Stimulated activated CD8-positive, alpha-beta memory T cell treated with anti-CD3 and anti-CD28 coated beads, Interleukin-4, amount 100 ng/mL, for 48 hours (primary cell): ENCODE data around the gene CA7.
A peak's percentile ranks its signal among the peaks of the same experiment; 100 is the strongest.
"Not testable (repeated sequence)": the region's sequence is repeated elsewhere in the genome, so short reads cannot be mapped to it uniquely, and the experiment has no call there.

ENCODE experiments used
- DNase-seq: peaks from one replicate; pipeline ENCODE4 v3.0.0-alpha.2; 2020

CA7 gene

GRCh38 chr16:66847533-66848067, 3.4 kb downstream of the CA7 start:
- DNase-seq = no peak

GRCh38 chr16:66848172-66848571, 4.0 kb downstream of the CA7 start:
- DNase-seq = no peak

GRCh38 chr16:66849021-66849420, 4.8 kb downstream of the CA7 start:
- no peak for DNase-seq

GRCh38 chr16:66849549-66849948, 5.3 kb downstream of the CA7 start:
- no peak for DNase-seq

- no peak for DNase-seq
Observed at GRCh38 chr16:66850115-66850815, 6.1 kb downstream of the CA7 start.

GRCh38 chr16:66851166-66851964, 7.2 kb downstream of the CA7 start:
- DNase-seq = no peak

GRCh38 chr16:66853261-66854139, 9.3 kb downstream of the CA7 start:
- no peak for DNase-seq

- DNase-seq = no peak
Observed at GRCh38 chr16:66856184-66856730, 12.0 kb downstream of the CA7 start.

GRCh38 chr16:66856801-66857200, 12.6 kb downstream of the CA7 start:
- no peak for DNase-seq

GRCh38 chr16:66857437-66857836, 13.2 kb downstream of the CA7 start:
- DNase-seq = no peak

GRCh38 chr16:66858740-66859396, 14.7 kb downstream of the CA7 start:
- DNase-seq = no peak

GRCh38 chr16:66859397-66860068, 15.3 kb downstream of the CA7 start:
- DNase-seq = no peak

- DNase-seq = no peak
Observed at GRCh38 chr16:66862023-66862520, 17.9 kb downstream of the CA7 start.

- no peak for DNase-seq
Observed at GRCh38 chr16:66863707-66864106, 19.5 kb downstream of the CA7 start.

GRCh38 chr16:66869424-66869823, 25.2 kb downstream of the CA7 start:
- no peak for DNase-seq

GRCh38 chr16:66871363-66871762, 27.1 kb downstream of the CA7 start:
- not testable (repeated sequence) for DNase-seq

GRCh38 chr16:66871840-66872239, 27.6 kb downstream of the CA7 start:
- no peak for DNase-seq

- DNase-seq = no peak
Observed at GRCh38 chr16:66872559-66872942, 28.3 kb downstream of the CA7 start.

GRCh38 chr16:66872943-66873684, 28.9 kb downstream of the CA7 start:
- DNase-seq = peak; percentile 97

GRCh38 chr16:66873685-66874055, 29.5 kb downstream of the CA7 start:
- DNase-seq = no peak
